Gastrocnemius medialis (tissue), 4 donors: ENCODE results near the gene CD7. TPM values are rescaled to one million over a fixed set of nuclear protein-coding genes. Genes with fewer than 3 reads are reported as not detected.
"Not testable (repeated sequence)": the region's sequence is repeated elsewhere in the genome, so short reads cannot be mapped to it uniquely, and the experiment has no call there.

Source experiments
- ATAC-seq, 2 donors: fragments of 150-250 bp; one replicate each; pipeline ENCODE4 v1.9.1; 2016
- DNase-seq, 2 donors: peaks; one replicate each; pipeline ENCODE4 v3.0.0-alpha.2; 2019
- H3K27ac ChIP-seq, 4 donors: fragments of 200-600 bp; sonication (generic); 1 replicate in 1 of 4; 2 replicates in 3 of 4; pipeline ENCODE4 v1.5.1; 2016 to 2018; ENCODE audit warnings: mild to moderate bottlenecking in 2 of 4, moderate library complexity in 1 of 4
- H3K27me3 ChIP-seq, 3 donors: fragments of 200-600 bp; sonication (generic) in 2 of 3; 1 replicate in 1 of 3; 2 replicates in 2 of 3; pipeline versions ENCODE4 v1.5.1 to v1.6.0; 2016 to 2019; ENCODE audit warnings: mild to moderate bottlenecking in 1 of 3, moderate library complexity in 1 of 3
- H3K36me3 ChIP-seq, 2 donors: fragments of 200-600 bp; sonication (generic) in 1 of 2; one replicate each; pipeline ENCODE4 v1.5.1; 2017 to 2018
- H3K4me1 ChIP-seq, 2 donors: fragments of 200-600 bp; sonication (generic) in 1 of 2; one replicate each; pipeline ENCODE4 v1.5.1; 2016 to 2017; ENCODE audit warnings: mild to moderate bottlenecking in 2 of 2
- H3K4me3 ChIP-seq, 4 donors: fragments of 200-600 bp; sonication (generic) in 3 of 4; 1 replicate in 1 of 4; 2 replicates in 3 of 4; pipeline ENCODE4 v1.5.1; 2016 to 2019; ENCODE audit warnings: mild to moderate bottlenecking in 2 of 4
- H3K9me3 ChIP-seq, 3 donors: fragments of 200-600 bp; sonication (generic) in 2 of 3; 1 replicate in 1 of 3; 2 replicates in 2 of 3; pipeline ENCODE4 v1.5.1; 2016 to 2019
- CTCF ChIP-seq, 5 experiments: fragments of 450-650 bp in 3 of 5; fragments of 200-600 bp in 2 of 5; sonication (generic) in 2 of 5; IDR thresholded peaks in 4 of 5; conservative IDR thresholded peaks in 1 of 5; 1 replicate in 4 of 5; 2 replicates in 1 of 5; pipeline ENCODE4 v1.5.1; 2016 to 2019; ENCODE audit warnings: antibody characterized with exemption in 5 of 5, mild to moderate bottlenecking in 3 of 5, moderate library complexity in 3 of 5
- POLR2A ChIP-seq, 2 donors: fragments of 450-650 bp; IDR thresholded peaks; one replicate each; pipeline ENCODE4 v1.6.1; 2017; ENCODE audit warnings: antibody characterized with exemption in 2 of 2, mild to moderate bottlenecking in 2 of 2, moderate library complexity in 2 of 2
- in situ Hi-C, 4 donors: fragments of 200-750 bp; cut with MboI; loops; one replicate each; pipeline versions ENCODE4 v1.15.0 to v1.8.0; 2017; ENCODE audit warnings: low sequenced_read_pairs in 4 of 4
- intact Hi-C: fragments of 100-400 bp; cut with DNase I; formaldehyde crosslinking; loops from one replicate; pipeline ENCODE4 v1.15.1; 2023; ENCODE audit warnings: low total_unique reads
- total RNA-seq, 4 donors: library from RNA; depleted of rRNA; stranded (reverse); fragments of >200 nt; gene quantifications; one replicate each; pipeline versions ENCODE4 v1.1.0 to v1.2.3, GENCODE V29; 2016

Gene CD7
- total RNA-seq, 4 donors from 2014 or later, result 1.7 TPM; not detected in 3

- H3K4me1 ChIP-seq, result no peaks in the 10 kb centered on the region
- DNase-seq (no peak), ATAC-seq (no peak)
- H3K36me3 ChIP-seq, result no peaks in the 10 kb centered on the region
- no peak overlapping the region for H3K27ac ChIP-seq
- H3K27me3 ChIP-seq, result peaks cover 0 to 8% (median 3%) of the 10 kb centered on the region in 3 donors
- TF ChIP-seq CTCF (IDR thresholded peaks at IDR 0.05 in 4 of 5, conservative IDR thresholded peaks at IDR 0.05 in 1 of 5) (no peak), POLR2A (IDR thresholded peaks at IDR 0.05) (no peak)
- in situ Hi-C loops, result loop anchor here (5.0 to 25.0 kb wide), 5 partner anchors 62 to 412 kb away; partner anchors contain the start of genes HEXD (in 1 of the 4), OGFOD3 (in 1 of the 4) and TBCD (in 1 of the 4)
- no peak overlapping the region for H3K4me3 ChIP-seq
- no peaks in the 10 kb centered on the region for H3K9me3 ChIP-seq
- intact Hi-C loops, result loop anchor here (2.0 kb wide), 1 partner anchor 202 kb away; no protein-coding TSS in a partner anchor
Observed at GRCh38 chr17:82350182-82351030, 33.0 kb upstream of the CD7 start.

- H3K4me1 ChIP-seq, result no peaks in the 10 kb centered on the region
- H3K27ac ChIP-seq, result no peak overlapping the region
- no peak for TF ChIP-seq CTCF (IDR thresholded peaks at IDR 0.05 in 4 of 5, conservative IDR thresholded peaks at IDR 0.05 in 1 of 5)
- no peak for TF ChIP-seq POLR2A (IDR thresholded peaks at IDR 0.05)
- intact Hi-C loops (no loop called here), in situ Hi-C loops (no loop called here)
- no peak for DNase-seq
- H3K27me3 ChIP-seq, result no peaks in the 10 kb centered on the region
- no peak for ATAC-seq
- H3K4me3 ChIP-seq, result no peak overlapping the region
- no peaks in the 10 kb centered on the region for H3K9me3 ChIP-seq
- no peaks in the 10 kb centered on the region for H3K36me3 ChIP-seq
Observed at GRCh38 chr17:82349287-82349701, 31.9 kb upstream of the CD7 start.

- no peak for DNase-seq
- in situ Hi-C loops, result no loop called here
- intact Hi-C loops, result no loop called here
Observed at GRCh38 chr17:82348866-82349265, 31.5 kb upstream of the CD7 start.

GRCh38 chr17:82348434-82348833 is 31.0 kb upstream of the CD7 start:
- H3K27ac ChIP-seq, result no peak overlapping the region
- in situ Hi-C loops, result no loop called here
- no peaks in the 10 kb centered on the region for H3K9me3 ChIP-seq
- TF ChIP-seq POLR2A (IDR thresholded peaks at IDR 0.05), result no peak
- no peak for TF ChIP-seq CTCF (IDR thresholded peaks at IDR 0.05 in 4 of 5, conservative IDR thresholded peaks at IDR 0.05 in 1 of 5)
- no peak for DNase-seq
- H3K36me3 ChIP-seq, result no peaks in the 10 kb centered on the region
- no peaks in the 10 kb centered on the region for H3K27me3 ChIP-seq
- no peaks in the 10 kb centered on the region for H3K4me1 ChIP-seq
- intact Hi-C loops, result no loop called here
- no peak for ATAC-seq
- no peak overlapping the region for H3K4me3 ChIP-seq

More at GRCh38 chr17:82348866-82349265, 31.5 kb upstream of the CD7 start:
- no peaks in the 10 kb centered on the region for H3K27me3 ChIP-seq
- no peaks in the 10 kb centered on the region for H3K4me1 ChIP-seq
- ATAC-seq, result no peak
- no peak overlapping the region for H3K27ac ChIP-seq
- no peak overlapping the region for H3K4me3 ChIP-seq
- TF ChIP-seq CTCF (IDR thresholded peaks at IDR 0.05 in 4 of 5, conservative IDR thresholded peaks at IDR 0.05 in 1 of 5), result no peak
- no peak for TF ChIP-seq POLR2A (IDR thresholded peaks at IDR 0.05)
- no peaks in the 10 kb centered on the region for H3K9me3 ChIP-seq
- no peaks in the 10 kb centered on the region for H3K36me3 ChIP-seq

- in situ Hi-C loops, DNase-seq, H3K4me3 ChIP-seq, intact Hi-C loops, H3K27ac ChIP-seq, H3K27me3 ChIP-seq, ATAC-seq, H3K4me1 ChIP-seq, H3K36me3 ChIP-seq, H3K9me3 ChIP-seq: not testable (repeated sequence)
Observed at GRCh38 chr17:82347994-82348393, 30.6 kb upstream of the CD7 start.
